Aorta (tissue), 5 donors: ENCODE measurements around the gene HSBP1L1. TPM values are rescaled to one million over a fixed set of nuclear protein-coding genes. Genes with fewer than 3 reads are reported as not detected.

ENCODE experiments used
- ATAC-seq: fragments of 200-7000 bp; cut with Tn5 transposase; one replicate; pipeline ENCODE4 v1.9.1; 2022; ENCODE audit warnings: moderate library complexity; ENCODE audit not compliant: low FRiP score
- DNase-seq, 2 donors: peaks; one replicate each; pipeline ENCODE4 v3.0.0-alpha.2; 2020
- H3K27ac ChIP-seq, 2 donors: one replicate each; pipeline ENCODE4 v1.5.1; 2013; ENCODE audit warnings: low read length in 2 of 2, mild to moderate bottlenecking in 2 of 2, moderate library complexity in 2 of 2, control low read depth in 1 of 2, inconsistent platforms in 1 of 2, low read depth in 1 of 2
- H3K27me3 ChIP-seq, 2 donors: one replicate each; pipeline ENCODE4 v1.6.1; 2013; ENCODE audit warnings: control low read depth in 1 of 2, low read length in 1 of 2, mild to moderate bottlenecking in 1 of 2, moderate library complexity in 1 of 2; ENCODE audit not compliant: insufficient read depth in 2 of 2, control insufficient read depth in 1 of 2
- H3K36me3 ChIP-seq, 2 donors: one replicate each; pipeline ENCODE4 v1.6.1; 2013; ENCODE audit warnings: control low read depth in 1 of 2, low read length in 1 of 2, mild to moderate bottlenecking in 1 of 2; ENCODE audit not compliant: insufficient read depth in 2 of 2, control insufficient read depth in 1 of 2
- H3K4me1 ChIP-seq, 2 donors: one replicate each; pipeline ENCODE4 v1.6.1; 2013; ENCODE audit warnings: low read length in 2 of 2, control low read depth in 1 of 2, mild to moderate bottlenecking in 1 of 2, moderate library complexity in 1 of 2; ENCODE audit not compliant: insufficient read depth in 2 of 2, control insufficient read depth in 1 of 2
- H3K4me3 ChIP-seq, 2 donors: one replicate each; pipeline ENCODE4 v1.5.1; 2013; ENCODE audit warnings: low read length in 2 of 2, control low read depth in 1 of 2, mild to moderate bottlenecking in 1 of 2
- H3K9me3 ChIP-seq: one replicate; pipeline ENCODE4 v1.6.1; 2013; ENCODE audit warnings: mild to moderate bottlenecking, low read length; ENCODE audit not compliant: control insufficient read depth
- WGBS, 2 donors: extraction: QIAGEN DNeasy Blood & Tissue Kit; methylation state at CpG; one replicate each; pipeline ENCODE4 v1.1.7; 2013; 5-methylcytosine and 5-hydroxymethylcytosine counted together
- intact Hi-C, 2 donors: fragments of 100-400 bp; cut with DNase I; formaldehyde crosslinking; loops; one replicate each; pipeline versions ENCODE4 v1.14.2 to v1.15.0; 2022
- polyA plus RNA-seq, 2 donors: library from polyadenylated mRNA; stranded (reverse); fragments of 200-250 nt; gene quantifications; one replicate each; pipeline ENCODE4 v1.2.3, GENCODE V29; 2013
- total RNA-seq, 2 donors: library from RNA; stranded (reverse); fragmentation: NEBNext Ultra II Directional; extraction: Animal tissue kit (Norgen Biotek cat#: 25700); gene quantifications; one replicate each; pipeline ENCODE4 v1.2.1, GENCODE V29; 2021
- donor health status: healthy with polysubstance abuse.
- donor health status: Bipolar disorder and iron deficiency.
- donor health status: DM: no; HTN: no; CAD: no.
- donor health status: DM: no; HTN: no; CAD: no.
- donor health status: DM: yes; HTN: yes; CAD: no.

Gene HSBP1L1
- total and polyA plus RNA-seq, 4 donors: 5.1 to 13.0 (median 9.6) TPM

DNA sequence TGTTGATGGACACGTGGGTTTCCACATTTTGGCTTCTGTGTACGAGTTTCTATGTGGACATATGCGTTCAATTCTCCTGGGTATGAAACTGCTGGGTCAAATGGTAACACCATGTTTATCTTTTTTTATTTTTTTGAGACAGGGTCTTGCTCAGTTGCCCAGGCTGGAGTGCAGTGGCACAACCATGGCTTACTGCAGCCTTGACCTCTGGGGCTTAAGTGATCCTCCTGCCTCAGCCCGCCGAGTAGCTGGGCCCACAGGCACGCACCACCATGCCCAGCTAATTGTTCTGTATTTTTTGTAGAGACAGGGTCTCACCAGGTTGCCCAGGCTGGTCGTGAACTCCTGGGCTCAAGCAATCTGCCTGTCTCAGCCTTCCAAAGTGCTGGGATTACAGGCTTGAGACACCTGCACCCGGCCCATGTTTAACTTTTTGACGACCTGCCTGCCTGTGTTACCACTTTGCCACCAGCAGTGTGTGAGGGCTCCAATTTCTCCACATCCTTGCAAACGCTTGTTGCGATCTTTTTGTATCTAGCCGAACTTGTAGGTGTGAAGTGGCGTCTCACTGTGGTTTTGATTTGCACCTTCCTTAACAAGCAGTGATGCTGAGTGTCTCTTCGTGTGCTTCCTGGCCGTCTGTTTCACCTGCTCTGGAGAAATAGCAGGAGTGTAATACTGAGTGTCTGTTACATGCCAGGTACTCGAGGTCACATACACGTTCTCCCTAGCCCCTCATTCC, 6.9 kb downstream of the HSBP1L1 start:
- no peak for ATAC-seq
- intact Hi-C loops: no loop called here
- 92 to 95% methylated on average over 17 of the region's 17 CpGs for WGBS, 2 donors

DNA sequence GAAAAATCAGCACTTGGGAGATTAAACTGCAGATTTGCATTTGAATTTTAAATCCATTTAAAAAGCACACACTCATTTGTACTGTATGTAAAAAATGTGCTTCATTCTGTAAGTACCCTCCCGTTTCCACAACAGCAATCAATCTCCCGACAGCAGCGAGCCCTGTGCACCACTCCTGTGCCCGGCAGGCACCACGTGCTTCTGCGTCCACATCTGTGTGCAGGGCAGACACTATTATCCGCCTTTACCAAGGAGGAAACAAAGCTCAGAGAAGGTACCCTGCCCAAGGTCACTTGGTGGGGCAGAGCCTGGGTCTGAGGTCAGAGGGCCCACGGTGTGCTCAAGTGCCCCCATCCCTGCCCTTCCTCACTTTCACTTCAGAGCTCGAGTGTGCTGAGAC, 7.5 kb downstream of the HSBP1L1 start:
- ATAC-seq (no peak), DNase-seq (no peak)
- Histone ChIP-seq H3K27me3 (no peaks in the 10 kb centered on the region), H3K36me3 (peaks cover 0 to 2% of the 10 kb centered on the region in 2 donors), H3K4me1 (no peaks in the 10 kb centered on the region), H3K9me3 (no peaks in the 10 kb centered on the region), H3K4me3 (no peak overlapping the region), H3K27ac (no peak overlapping the region)
- WGBS, 2 donors: 83 to 85% methylated on average over 9 of the region's 9 CpGs
- intact Hi-C loops: no loop called here

More for the DNA sequence above, 6.9 kb downstream of the HSBP1L1 start:
- H3K4me3 ChIP-seq: no peak overlapping the region
- H3K27me3 ChIP-seq: no peaks in the 10 kb centered on the region
- no peaks in the 10 kb centered on the region for H3K9me3 ChIP-seq
- H3K4me1 ChIP-seq: no peaks in the 10 kb centered on the region
- H3K36me3 ChIP-seq: peaks cover 0 to 2% of the 10 kb centered on the region in 2 donors
- H3K27ac ChIP-seq: no peak overlapping the region
- no peak for DNase-seq

DNA sequence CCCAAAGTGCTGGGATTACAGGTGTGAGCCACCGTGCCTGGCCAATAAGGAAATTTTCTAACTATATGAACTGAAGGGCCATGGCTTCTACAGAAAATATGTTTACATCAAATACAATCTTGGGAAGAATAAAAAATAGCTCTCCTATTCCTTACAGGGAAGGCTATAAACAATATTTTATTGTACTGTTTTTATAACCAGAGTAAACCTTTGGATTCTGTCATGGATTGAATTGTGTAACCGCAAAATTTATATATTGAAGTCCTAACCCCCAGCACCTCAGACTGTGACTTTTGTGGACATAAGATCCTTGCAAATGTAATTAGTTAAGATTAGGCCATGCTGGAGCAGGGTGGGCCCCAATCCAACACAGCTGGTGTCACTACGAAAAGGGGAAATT, 8.3 kb downstream of the HSBP1L1 start:
- Histone ChIP-seq H3K4me1 (no peaks in the 10 kb centered on the region), H3K9me3 (no peaks in the 10 kb centered on the region), H3K36me3 (peaks cover 0 to 2% of the 10 kb centered on the region in 2 donors), H3K27me3 (no peaks in the 10 kb centered on the region), H3K27ac (no peak overlapping the region), H3K4me3 (no peak overlapping the region)
- no peak for DNase-seq
- ATAC-seq: no peak
- intact Hi-C loops: no loop called here
- WGBS, 2 donors: 92 to 94% methylated on average over 3 of the region's 3 CpGs

DNA sequence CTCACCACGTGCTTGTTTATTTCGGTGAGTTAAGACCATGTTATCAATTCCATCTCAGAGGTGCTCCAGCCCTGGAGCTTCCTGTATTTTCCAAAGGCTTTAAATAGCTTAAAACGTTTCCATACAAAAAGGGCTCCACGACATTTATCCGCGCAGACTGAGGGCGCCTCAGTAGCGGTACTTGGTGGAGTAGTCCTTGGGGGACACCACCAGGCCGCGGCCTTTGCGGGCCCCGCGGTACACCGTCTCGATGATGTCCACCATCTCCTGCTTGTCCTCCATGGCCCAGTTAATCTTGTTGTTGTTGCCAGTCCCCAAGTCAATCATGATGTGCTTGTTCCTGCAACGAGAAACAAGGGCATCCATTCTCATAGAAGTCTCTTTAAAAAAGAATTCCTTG, 9.1 kb downstream of the HSBP1L1 start:
- peaks cover 0 to 4% of the 10 kb centered on the region in 2 donors for H3K4me1 ChIP-seq
- no peak overlapping the region for H3K27ac ChIP-seq
- DNase-seq (no peak), ATAC-seq (no peak)
- no peaks in the 10 kb centered on the region for H3K9me3 ChIP-seq
- peaks cover 0 to 2% of the 10 kb centered on the region in 2 donors for H3K36me3 ChIP-seq
- 91 to 92% methylated on average over 16 of the region's 16 CpGs for WGBS, 2 donors
- no peaks in the 10 kb centered on the region for H3K27me3 ChIP-seq
- no peak overlapping the region for H3K4me3 ChIP-seq
- intact Hi-C loops: no loop called here

DNA sequence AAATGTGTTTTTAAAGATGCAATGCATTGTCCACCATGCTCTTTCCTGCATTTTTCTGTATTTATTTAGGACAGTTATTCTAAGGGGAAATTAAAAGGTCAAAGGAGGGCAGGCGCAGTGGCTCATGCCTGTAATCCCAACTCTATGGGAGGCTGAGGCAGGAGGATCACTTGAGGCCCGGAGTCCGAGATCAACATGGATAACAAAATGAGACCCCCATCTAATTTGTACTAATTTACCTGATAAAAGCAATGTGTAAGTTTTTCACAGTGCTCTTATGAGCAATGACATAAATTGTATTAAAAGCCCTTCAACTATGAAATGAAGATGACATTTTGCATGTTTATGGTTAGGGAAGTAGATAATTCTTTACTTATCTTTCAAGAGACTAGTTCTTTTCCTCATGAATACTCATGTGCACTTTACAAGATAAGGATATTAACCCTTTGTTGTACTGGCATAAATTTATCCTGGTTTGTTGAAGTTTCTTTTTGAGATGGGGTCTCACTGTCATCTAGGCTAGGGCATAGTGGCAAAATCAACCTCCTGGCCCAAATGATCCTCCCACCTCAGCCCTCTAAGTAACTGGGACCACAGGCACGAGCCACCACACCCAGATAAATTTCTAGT, 9.7 kb downstream of the HSBP1L1 start:
- Histone ChIP-seq H3K27me3 (no peaks in the 10 kb centered on the region), H3K9me3 (no peaks in the 10 kb centered on the region), H3K4me1 (peaks cover 0 to 4% of the 10 kb centered on the region in 2 donors), H3K27ac (no peak overlapping the region), H3K4me3 (no peak overlapping the region), H3K36me3 (peaks cover 0 to 2% of the 10 kb centered on the region in 2 donors)
- intact Hi-C loops: no loop called here
- 94 to 97% methylated on average over 4 of the region's 4 CpGs for WGBS, 2 donors
- ATAC-seq: no peak
- no peak for DNase-seq

DNA sequence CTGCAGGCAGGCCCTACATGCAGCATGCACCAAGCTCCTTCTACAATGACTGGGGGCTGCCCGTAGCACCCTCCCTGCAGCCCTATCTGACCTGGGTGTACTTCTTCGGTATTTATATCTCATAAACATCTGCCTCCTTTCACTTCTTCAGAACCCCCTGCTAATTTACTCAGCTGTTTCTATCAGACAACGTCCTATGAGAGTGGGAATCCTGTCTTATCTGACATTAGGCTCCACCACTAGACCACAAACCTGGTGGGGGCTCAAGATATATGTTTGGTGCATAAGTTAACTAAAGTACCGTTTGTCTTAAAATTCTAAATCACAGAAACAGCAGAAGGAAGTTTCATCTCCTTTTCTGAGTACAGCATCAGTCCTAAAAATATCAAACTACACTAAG, 10.6 kb downstream of the HSBP1L1 start:
- ATAC-seq (no peak), DNase-seq (no peak)
- Histone ChIP-seq H3K36me3 (peaks cover 0 to 2% of the 10 kb centered on the region in 2 donors), H3K27me3 (no peaks in the 10 kb centered on the region), H3K4me1 (peaks cover 0 to 4% of the 10 kb centered on the region in 2 donors), H3K27ac (no peak overlapping the region), H3K9me3 (no peaks in the 10 kb centered on the region), H3K4me3 (no peak overlapping the region)
- 84 to 90% methylated on average over 4 of the region's 4 CpGs for WGBS, 2 donors
- intact Hi-C loops: no loop called here

DNA sequence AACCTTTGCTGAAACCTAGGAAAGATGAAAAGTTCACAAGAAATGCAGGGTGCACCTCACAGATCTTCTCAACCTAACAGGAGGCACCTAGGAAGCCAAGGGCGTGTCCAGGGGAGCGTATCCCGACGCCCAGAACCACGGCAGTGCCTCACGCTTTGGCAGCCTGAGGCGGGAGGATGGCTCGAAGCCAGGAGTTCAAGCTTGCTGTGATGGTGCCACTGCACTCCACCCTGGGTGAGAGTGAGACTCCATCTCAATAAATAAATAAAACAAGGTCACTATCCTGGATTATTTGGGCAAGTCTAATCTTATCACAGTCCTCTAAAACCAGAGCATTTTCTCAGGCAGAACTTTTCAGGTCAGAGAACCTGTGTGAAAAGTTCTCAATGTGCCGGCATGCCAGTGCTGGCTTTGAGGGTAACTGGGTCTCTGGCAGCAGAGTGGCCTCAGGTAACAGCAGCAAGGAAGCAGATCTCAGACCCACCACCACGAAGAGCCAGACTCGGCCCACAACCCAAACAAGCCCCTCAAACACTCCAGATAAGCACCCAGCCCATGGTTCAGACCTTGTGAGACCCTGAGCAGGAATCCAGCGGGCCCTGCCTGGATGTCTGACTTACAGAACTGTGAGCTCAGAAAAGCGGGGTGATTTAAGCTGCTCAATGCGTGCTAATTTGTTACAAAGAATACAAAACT, 11.7 kb downstream of the HSBP1L1 start:
- H3K9me3 ChIP-seq: no peaks in the 10 kb centered on the region
- intact Hi-C loops: no loop called here
- H3K4me1 ChIP-seq: peaks cover 0 to 4% of the 10 kb centered on the region in 2 donors
- 68 to 79% methylated on average over 14 of the region's 14 CpGs for WGBS, 2 donors
- no peak overlapping the region for H3K27ac ChIP-seq
- no peak overlapping the region for H3K4me3 ChIP-seq
- no peak for ATAC-seq
- DNase-seq: no peak
- H3K36me3 ChIP-seq: peaks cover 0 to 2% of the 10 kb centered on the region in 2 donors
- no peaks in the 10 kb centered on the region for H3K27me3 ChIP-seq

DNA sequence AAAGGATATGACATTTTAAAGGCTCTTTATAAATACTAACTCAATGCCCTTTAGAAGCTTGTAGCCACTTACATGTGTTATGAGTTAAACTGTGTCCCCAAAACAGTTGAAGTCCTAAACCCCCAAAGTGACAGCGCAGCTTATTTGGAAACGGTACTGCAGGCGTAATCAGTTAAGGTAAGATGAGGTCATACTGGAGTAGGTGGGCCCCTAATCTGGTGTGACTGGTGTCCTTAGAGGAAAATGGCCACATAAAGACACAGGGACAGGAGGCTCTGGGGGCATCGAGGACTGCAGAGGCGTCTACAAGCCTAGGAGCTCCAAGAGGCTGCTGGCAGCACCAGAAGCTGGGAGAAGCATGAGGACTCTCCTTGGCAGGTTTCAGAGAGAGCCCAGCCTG, 15.4 kb downstream of the HSBP1L1 start:
- no peak for ATAC-seq
- Histone ChIP-seq H3K4me1 (peaks cover 0 to 4% of the 10 kb centered on the region in 2 donors), H3K9me3 (no peaks in the 10 kb centered on the region), H3K36me3 (peaks cover 0 to 2% of the 10 kb centered on the region in 2 donors), H3K4me3 (no peak overlapping the region), H3K27ac (no peak overlapping the region), H3K27me3 (no peaks in the 10 kb centered on the region)
- no peak for DNase-seq
- 87% methylated on average over 5 of the region's 5 CpGs for WGBS, 2 donors
- intact Hi-C loops: loop anchor here in 1 of 2 donors (10.0 kb wide), 1 partner anchor 125 kb away; the partner anchor contains the start of gene ADNP2
